ENCODE results near the gene SPANXN1. TPM values are rescaled to one million over a fixed set of nuclear protein-coding genes. Genes with fewer than 3 reads are reported as not detected.

The SPANXN1 gene
- not detected in 2 replicates for total RNA-seq

GRCh38 chrX:145247203-145247602, at the start of gene SPANXN1:
Gene SPANXN1, plus strand, starts transcription at chrX:145247503. Its CDS starts 84 bp downstream, at chrX:145247587.

